Right lung (tissue), 5 donors: ENCODE data around the gene GLRX5. TPM values are rescaled to one million over a fixed set of nuclear protein-coding genes. Genes with fewer than 3 reads are reported as not detected.

ENCODE experiments used
- DNase-seq, 2 donors: peaks; one replicate each; pipeline ENCODE4 v3.0.0-alpha.2; 2013
- polyA plus RNA-seq, 5 donors: library from polyadenylated mRNA; unstranded; fragments of 120-200 nt; gene quantifications; one replicate each; pipeline versions ENCODE4 v1.2.1 to v1.2.3, GENCODE V29; 2013; ENCODE audit warnings: inconsistent platforms in 1 of 5, low replicate concordance in 1 of 5; ENCODE audit not compliant: insufficient read length in 5 of 5, insufficient read depth in 1 of 5

The GLRX5 gene
- polyA plus RNA-seq, 5 donors: 53.9 to 73.3 (median 59.2) TPM

GRCh38 chr14:95515080-95515489, 19.8 kb upstream of the GLRX5 start:
- DNase-seq: no peak

GRCh38 chr14:95515596-95516552, 19.0 kb upstream of the GLRX5 start:
- DNase-seq: no peak

- no peak for DNase-seq
Observed at GRCh38 chr14:95516554-95517181, 18.2 kb upstream of the GLRX5 start, which contains the start of gene SYNE3. Gene SYNE3, minus strand, starts transcription at chr14:95516650. Its CDS starts 40,829 bp downstream, at chr14:95475821.

DNA sequence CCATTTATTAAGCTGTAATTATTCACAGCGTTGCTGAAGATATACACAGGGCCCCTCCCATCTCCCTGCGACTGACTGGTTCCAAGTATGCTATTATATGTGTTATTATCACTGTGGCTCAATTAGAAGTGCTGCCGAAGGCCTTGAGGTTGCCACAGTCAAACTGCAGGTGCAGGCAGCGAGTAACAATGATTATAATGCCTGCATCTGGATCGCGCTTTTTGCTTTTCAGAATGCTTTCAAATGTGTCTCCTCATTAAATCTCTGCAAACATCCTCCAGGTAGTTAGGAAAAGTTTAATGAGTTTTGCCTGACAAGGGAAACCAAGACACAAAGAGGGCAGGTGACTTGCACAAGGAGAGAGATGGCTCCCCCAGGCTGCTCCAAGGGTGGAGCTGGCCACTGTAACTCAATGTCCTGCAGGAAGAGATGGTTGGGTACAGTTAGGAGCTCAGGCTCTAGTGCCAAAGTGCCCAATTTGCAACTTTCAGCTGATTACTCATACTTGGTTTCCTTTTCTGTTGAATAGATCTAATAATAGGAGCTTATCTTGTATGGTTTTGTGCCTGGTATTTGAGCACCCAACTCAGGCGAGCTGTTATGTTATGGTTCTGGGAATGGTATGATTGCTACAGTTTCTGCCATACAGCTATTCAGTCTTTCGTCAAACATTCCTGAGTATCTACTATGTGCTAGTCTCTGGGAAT, 16.7 kb upstream of the GLRX5 start:
- DNase-seq: no peak

- no peak for DNase-seq
Observed at GRCh38 chr14:95519699-95520098, 15.2 kb upstream of the GLRX5 start.

- DNase-seq: no peak
Observed at GRCh38 chr14:95520346-95520745, 14.5 kb upstream of the GLRX5 start.

GRCh38 chr14:95521001-95521400, 13.8 kb upstream of the GLRX5 start:
- DNase-seq: no peak

DNA sequence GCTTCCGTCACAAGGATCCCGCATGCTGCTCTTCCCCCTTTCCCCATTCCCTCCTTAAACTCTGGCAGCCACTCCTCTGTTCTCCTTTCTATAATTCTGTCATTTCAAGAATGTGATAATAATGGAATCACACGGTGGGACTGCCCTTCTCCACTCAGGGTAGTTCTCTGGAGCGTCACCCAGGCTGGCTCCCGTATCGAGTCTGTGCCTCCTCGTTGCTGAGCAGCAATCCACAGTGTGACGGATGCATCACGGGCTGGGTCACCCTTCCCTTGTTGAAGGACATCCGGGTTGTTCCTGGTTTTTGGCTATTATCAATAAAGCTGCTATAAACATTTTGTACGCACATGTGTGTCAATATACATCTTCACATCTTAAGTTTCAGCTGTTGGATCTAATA, 12.7 kb upstream of the GLRX5 start:
- no peak for DNase-seq

GRCh38 chr14:95522556-95522955, 12.3 kb upstream of the GLRX5 start:
- no peak for DNase-seq

DNA sequence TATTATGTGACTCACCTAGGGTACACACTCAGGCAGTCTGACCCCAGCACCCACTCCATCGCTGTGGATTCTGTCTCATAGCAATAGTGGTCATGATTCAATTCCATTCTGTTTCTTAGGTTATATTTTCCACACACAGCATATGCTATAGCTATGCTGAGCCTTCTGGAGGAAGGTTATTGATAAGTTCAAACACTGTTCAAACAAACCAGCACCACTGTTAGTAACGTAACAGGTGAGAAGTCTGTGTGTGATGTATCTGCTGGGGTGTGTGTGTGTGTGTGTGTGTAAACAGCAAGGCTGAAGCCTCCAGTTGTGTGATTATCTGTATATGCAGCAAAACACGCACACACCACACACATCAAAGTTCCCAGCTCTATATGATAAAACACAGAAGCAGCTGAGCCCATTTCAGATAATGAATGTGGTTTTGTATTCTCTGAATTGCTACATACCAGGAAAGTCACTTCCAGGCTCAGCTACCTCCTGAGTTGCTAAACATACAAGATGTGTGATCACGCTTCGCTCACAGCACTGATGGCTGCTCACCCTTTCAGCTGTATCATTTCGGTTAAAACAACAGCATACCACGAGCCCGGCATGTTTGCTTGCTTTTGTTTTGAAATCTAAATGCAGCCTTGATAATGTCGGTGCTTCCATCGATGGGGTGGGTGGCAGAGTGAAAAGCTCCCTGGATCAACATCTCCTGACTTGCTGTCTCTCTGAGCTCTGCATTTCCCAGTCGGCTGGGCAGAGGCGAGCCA, 11.6 kb upstream of the GLRX5 start:
- no peak for DNase-seq

DNA sequence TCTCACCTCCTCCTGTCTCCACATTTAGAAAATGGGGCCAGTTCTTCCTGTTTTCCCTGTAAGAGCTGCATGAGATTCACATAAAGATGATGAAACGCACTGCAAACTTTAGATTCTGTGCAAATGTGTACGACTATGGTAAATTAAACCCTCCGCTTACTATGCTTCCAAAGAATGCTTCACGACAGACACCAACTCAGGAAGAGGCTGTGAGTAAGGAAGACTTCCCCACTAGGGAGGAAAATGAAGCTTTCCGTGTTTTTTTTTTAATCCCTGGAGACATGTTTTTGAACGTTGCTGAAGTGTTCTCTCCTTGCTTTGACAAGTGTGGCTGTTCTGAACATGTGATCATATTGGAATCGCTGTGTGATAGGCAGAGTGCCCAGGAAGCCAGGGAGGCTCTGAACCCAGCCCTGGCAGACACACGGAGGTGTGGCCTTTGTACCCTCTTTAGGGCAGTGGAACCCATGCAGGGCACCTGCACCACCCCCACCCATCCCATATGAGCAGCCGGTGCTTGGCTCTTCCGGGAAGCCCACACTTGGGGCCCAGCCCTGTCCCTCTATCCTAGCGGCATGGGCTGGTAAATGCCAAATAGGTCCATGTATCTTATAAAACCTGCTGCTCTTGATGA, 10.9 kb upstream of the GLRX5 start:
- no peak for DNase-seq

- DNase-seq: no peak
Observed at GRCh38 chr14:95524706-95525512, 9.9 kb upstream of the GLRX5 start.

DNA sequence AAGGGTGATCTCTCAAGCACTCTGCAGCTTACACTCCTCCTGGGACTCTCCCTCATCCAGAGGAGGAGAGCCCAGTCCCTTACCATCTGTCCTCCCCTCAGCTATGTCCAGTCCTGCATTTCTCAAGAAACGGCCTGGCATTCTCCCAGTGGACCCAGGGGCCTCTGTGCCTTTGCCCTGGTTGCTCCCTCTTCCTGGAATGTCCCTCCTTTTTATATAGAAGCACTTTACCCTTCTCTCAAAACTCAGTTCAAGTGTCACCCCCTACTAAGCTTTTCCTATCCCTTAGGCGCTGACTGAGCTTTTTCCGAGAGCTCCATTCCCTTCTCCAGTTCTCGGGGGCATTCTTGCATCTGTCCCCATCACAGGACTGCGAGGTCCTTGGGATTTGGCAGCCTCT, 8.9 kb upstream of the GLRX5 start:
- DNase-seq: no peak

DNA sequence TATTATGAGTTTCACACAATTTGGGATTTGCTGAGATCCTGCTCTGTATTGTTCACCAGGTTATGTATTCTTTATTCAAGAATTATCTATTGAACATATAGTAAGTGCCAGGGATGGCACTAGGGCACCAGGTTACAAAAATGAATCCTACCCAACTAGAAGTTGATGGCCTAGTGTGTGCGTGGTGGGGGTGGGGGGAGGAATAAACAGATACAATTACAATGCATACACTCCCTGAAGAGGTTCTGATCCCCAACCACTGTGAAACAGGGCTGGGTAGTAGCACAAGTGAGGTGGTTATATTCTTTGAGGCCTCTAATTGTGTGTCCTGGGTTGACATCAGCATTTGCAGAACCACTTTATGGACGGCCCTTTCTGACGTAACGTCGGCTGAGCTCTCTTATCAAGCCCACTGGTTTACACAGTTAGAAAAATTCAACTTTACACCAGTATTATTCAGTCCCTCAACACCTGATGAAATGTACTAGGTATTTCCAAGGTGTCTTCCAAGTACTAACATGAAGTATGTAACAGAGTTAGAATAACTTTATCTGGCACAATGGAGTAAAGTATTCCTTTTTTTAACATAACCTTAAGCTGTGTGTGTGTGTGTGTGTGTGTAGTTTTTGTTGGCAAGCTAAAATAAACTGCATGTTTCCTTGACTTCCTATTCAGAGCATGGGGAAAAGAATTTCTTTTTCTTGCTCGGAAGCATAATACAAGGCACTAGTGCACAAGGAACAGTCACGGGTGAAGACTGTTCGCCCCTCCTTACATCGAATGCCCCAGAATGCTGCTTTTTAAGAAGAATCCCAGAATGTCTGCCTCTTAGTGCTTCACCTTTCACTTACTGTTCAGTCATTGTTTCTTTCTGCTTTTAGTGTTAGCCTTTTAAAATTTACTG, 8.1 kb upstream of the GLRX5 start:
- no peak for DNase-seq

GRCh38 chr14:95527387-95528002, 7.4 kb upstream of the GLRX5 start:
- DNase-seq: no peak

DNA sequence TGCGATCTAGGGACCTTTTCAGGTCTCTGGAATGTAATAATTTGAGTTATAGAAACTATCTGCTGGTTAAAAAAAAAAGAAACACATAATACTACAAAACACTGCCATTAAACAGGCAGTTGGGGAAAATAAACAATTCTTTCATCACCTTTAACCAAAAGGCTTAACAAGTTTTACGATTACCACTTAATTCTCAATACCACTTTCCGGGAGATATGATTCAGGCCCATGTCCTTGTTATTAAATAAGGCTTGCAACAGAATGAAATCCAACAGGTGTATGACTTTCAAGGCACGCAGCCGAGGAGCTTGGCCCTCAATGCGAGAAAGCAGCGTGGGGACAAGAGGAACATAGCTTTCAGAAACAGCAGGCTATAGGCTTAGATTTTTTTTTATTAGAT, 5.6 kb upstream of the GLRX5 start:
- DNase-seq: no peak

DNA sequence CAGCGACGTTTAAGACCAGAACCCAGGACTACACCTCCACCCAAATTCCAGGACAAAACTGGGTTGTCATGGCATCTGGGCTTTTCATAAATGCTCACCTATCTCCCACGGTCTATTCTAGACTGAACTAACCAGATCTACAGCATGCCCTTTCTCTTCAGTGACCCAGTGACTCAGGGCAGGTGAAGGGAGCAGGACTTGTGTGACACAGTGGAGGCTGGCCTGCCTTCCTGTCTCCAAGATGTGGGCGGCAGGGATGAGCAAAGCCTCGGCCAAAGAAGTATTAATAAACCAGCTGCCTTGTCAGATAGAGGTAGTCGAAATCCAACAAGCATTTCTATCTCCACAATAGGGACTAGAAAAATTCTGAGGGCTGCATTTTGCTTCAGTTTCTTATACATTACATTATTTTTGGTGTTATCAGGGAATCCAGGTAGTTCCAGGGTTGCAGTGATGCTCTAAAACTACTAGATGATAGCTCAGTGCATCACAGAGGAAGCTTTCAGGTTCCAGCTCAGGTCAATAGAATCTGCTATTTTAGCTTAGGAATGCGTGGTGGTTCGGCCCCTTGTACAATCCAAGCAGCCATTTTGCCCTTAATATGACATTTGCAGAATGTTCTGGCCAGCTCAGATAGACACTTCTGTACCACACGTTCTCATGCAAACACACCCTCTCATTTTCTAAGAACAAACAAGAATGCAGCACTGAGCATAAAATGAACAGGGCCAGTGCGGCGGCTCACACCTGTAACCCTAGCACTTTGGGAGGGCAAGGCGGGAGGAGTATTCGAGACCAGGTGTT, 4.2 kb upstream of the GLRX5 start:
- DNase-seq: no peak

GRCh38 chr14:95531473-95531872, 3.4 kb upstream of the GLRX5 start:
- DNase-seq: no peak
